Neural progenitor cell (in vitro differentiated cells): ENCODE measurements around the gene CEP164. TPM values are rescaled to one million over a fixed set of nuclear protein-coding genes. Genes with fewer than 3 reads are reported as not detected.

Experiments
- DNase-seq: peaks from one replicate; pipeline ENCODE4 v3.0.0-alpha.2; 2016; ENCODE audit warnings: low spot score
- H2AFZ ChIP-seq: fragments of 200-600 bp; sonication (generic); replicated peaks from 2 replicates; pipeline ENCODE4 v1.6.1; 2016; ENCODE audit warnings: antibody characterized with exemption
- H3F3A ChIP-seq: fragments of 200-600 bp; sonication (generic); 2 replicates; pipeline ENCODE4 v1.6.1; 2016; ENCODE audit warnings: antibody characterized with exemption, low read depth
- H3K27ac ChIP-seq: fragments of 200-600 bp; sonication (generic); 2 replicates; pipeline ENCODE4 v1.5.1; 2016; ENCODE audit warnings: mild to moderate bottlenecking
- H3K27me3 ChIP-seq: fragments of 200-600 bp; sonication (generic); 2 replicates; pipeline ENCODE4 v1.6.1; 2016; ENCODE audit warnings: mild to moderate bottlenecking, moderate library complexity
- H3K36me3 ChIP-seq: fragments of 200-600 bp; sonication (generic); 2 replicates; pipeline ENCODE4 v1.5.1; 2016
- H3K4me1 ChIP-seq: fragments of 200-600 bp; sonication (generic); 2 replicates; pipeline ENCODE4 v1.6.1; 2016; ENCODE audit warnings: mixed run types
- H3K4me2 ChIP-seq: fragments of 200-600 bp; sonication (generic); 2 replicates; pipeline ENCODE4 v1.6.1; 2016
- H3K4me3 ChIP-seq: fragments of 200-600 bp; sonication (generic); 2 replicates; pipeline ENCODE4 v1.5.1; 2016
- H3K79me2 ChIP-seq: fragments of 200-600 bp; sonication (generic); 2 replicates; pipeline ENCODE4 v1.6.1; 2016; ENCODE audit warnings: low read depth
- H3K9ac ChIP-seq: fragments of 200-600 bp; sonication (generic); 2 replicates; pipeline ENCODE4 v1.6.1; 2016
- H3K9me3 ChIP-seq: fragments of 200-600 bp; sonication (generic); 2 replicates; pipeline ENCODE4 v1.5.1; 2016; ENCODE audit warnings: low read depth
- H4K20me1 ChIP-seq: fragments of 200-600 bp; sonication (generic); 2 replicates; pipeline ENCODE4 v1.6.1; 2016; ENCODE audit warnings: low read depth
- H3K27ac Mint-ChIP-seq: 3 replicates; pipeline ENCODE4 v1.8.0; 2021; ENCODE audit warnings: mixed read lengths
- H3K27me3 Mint-ChIP-seq: 2 replicates; pipeline ENCODE4 v1.8.0; 2022; ENCODE audit warnings: low read depth, mild to moderate bottlenecking, inconsistent platforms, moderate library complexity, mixed read lengths; ENCODE audit not compliant: insufficient read depth
- H3K36me3 Mint-ChIP-seq: 3 replicates; pipeline ENCODE4 v1.8.0; 2021; ENCODE audit warnings: mixed read lengths
- H3K4me1 Mint-ChIP-seq: 3 replicates; pipeline ENCODE4 v1.8.0; 2021; ENCODE audit warnings: mixed read lengths
- H3K4me3 Mint-ChIP-seq: 3 replicates; pipeline ENCODE4 v1.8.0; 2021; ENCODE audit warnings: mild to moderate bottlenecking, moderate library complexity, mixed read lengths
- H3K9me3 Mint-ChIP-seq: 3 replicates; pipeline ENCODE4 v1.8.0; 2020; ENCODE audit warnings: mixed read lengths
- EZH2 ChIP-seq: fragments of 200-600 bp; sonication (generic); IDR thresholded peaks from 2 replicates; pipeline ENCODE4 v1.6.1; 2017; ENCODE audit warnings: antibody characterized with exemption, mild to moderate bottlenecking, moderate library complexity
- EZH2phosphoT487 ChIP-seq: fragments of 200-600 bp; sonication (generic); IDR thresholded peaks from 2 replicates; pipeline ENCODE4 v1.6.1; 2017; ENCODE audit warnings: antibody characterized with exemption
- total RNA-seq: library from RNA; depleted of rRNA; stranded (reverse); fragments of >200 nt; gene quantifications from 2 replicates; pipeline ENCODE4 v1.2.3, GENCODE V29; 2015; ENCODE audit warnings: low replicate concordance
- TF ChIP-seq, protein P1 (sequence below): fragments of 200-600 bp; sonication (generic); IDR thresholded peaks from 2 replicates; pipeline ENCODE4 v1.5.1; 2017; ENCODE audit warnings: antibody characterized with exemption, mild to moderate bottlenecking

Gene CEP164
- total RNA-seq, 1 donor from 2014 or later: 24.2 TPM

DNA sequence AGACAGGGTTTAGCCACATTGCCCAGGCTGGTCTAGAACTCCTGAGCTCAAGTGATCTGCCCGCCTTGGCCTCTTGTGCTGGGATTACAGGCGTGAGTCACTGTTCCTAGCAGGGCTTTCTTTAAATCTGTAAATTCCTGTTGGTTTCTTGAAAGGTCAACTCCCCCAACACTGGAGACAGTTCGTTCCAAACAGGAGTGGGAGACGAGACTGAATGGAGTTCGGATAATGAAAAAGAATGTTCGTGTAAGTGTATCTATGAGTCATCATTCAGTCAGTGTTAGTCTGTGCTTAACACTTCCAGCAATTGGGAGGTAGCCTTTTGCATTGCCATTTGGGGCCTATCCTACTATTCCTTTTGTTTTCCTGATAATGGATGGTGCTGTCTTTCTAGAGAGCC lies 46.5 kb upstream of the CEP164 start:
- Mint-ChIP-seq H3K4me1 (peaks cover 8% of the 10 kb centered on the region), H3K27ac (no peak overlapping the region), H3K36me3 (peaks cover 24% of the 10 kb centered on the region), H3K9me3 (no peaks in the 10 kb centered on the region), H3K27me3 (no peaks in the 10 kb centered on the region), H3K4me3 (no peak overlapping the region)
- H3K4me2 ChIP-seq: no peak overlapping the region
- no peaks in the 10 kb centered on the region for H3K79me2 ChIP-seq
- no peak overlapping the region for H3K9ac ChIP-seq
- H3K4me3 ChIP-seq: no peak overlapping the region
- H3K36me3 ChIP-seq: no peaks in the 10 kb centered on the region
- no peak overlapping the region for H2AFZ ChIP-seq
- H3K9me3 ChIP-seq: no peaks in the 10 kb centered on the region
- no peak overlapping the region for H3K27ac ChIP-seq
- no peaks in the 10 kb centered on the region for H4K20me1 ChIP-seq
- no peaks in the 10 kb centered on the region for H3K27me3 ChIP-seq
- H3K4me1 ChIP-seq: peaks cover 3% of the 10 kb centered on the region
- TF ChIP-seq EZH2phosphoT487 (no peak), EZH2 (no peak)
- TF ChIP-seq, protein P1, sequence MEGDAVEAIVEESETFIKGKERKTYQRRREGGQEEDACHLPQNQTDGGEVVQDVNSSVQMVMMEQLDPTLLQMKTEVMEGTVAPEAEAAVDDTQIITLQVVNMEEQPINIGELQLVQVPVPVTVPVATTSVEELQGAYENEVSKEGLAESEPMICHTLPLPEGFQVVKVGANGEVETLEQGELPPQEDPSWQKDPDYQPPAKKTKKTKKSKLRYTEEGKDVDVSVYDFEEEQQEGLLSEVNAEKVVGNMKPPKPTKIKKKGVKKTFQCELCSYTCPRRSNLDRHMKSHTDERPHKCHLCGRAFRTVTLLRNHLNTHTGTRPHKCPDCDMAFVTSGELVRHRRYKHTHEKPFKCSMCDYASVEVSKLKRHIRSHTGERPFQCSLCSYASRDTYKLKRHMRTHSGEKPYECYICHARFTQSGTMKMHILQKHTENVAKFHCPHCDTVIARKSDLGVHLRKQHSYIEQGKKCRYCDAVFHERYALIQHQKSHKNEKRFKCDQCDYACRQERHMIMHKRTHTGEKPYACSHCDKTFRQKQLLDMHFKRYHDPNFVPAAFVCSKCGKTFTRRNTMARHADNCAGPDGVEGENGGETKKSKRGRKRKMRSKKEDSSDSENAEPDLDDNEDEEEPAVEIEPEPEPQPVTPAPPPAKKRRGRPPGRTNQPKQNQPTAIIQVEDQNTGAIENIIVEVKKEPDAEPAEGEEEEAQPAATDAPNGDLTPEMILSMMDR: no peak
- no peaks in the 10 kb centered on the region for H3F3A ChIP-seq
- DNase-seq: no peak

DNA sequence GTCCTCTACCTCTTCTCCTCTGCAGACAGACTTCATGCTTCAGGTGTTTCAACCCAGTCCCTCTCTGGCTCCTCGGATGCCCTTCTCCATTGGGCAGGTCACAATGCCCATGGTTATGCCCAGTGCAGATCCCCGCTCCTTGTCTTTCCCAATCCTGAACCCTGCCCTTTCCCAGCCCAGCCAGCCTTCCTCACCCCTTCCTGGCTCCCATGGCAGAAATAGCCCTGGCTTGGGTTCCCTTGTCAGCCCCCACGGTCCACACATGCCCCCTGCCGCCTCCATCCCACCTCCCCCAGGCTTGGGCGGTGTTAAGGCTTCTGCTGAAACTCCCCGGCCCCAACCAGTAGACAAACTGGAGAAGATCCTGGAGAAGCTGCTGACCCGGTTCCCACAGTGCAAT lies 45.8 kb upstream of the CEP164 start:
- peaks cover 24% of the 10 kb centered on the region for H3K36me3 Mint-ChIP-seq
- H3K4me1 ChIP-seq: peaks cover 3% of the 10 kb centered on the region
- H3K27me3 Mint-ChIP-seq: no peaks in the 10 kb centered on the region
- H3K36me3 ChIP-seq: no peaks in the 10 kb centered on the region
- H3K9me3 ChIP-seq: no peaks in the 10 kb centered on the region
- no peaks in the 10 kb centered on the region for H3K79me2 ChIP-seq
- no peaks in the 10 kb centered on the region for H3F3A ChIP-seq
- H3K27me3 ChIP-seq: no peaks in the 10 kb centered on the region
- no peak overlapping the region for H3K4me3 Mint-ChIP-seq
- no peak overlapping the region for H3K27ac Mint-ChIP-seq
- H2AFZ ChIP-seq: no peak overlapping the region
- H3K4me3 ChIP-seq: no peak overlapping the region
- no peak overlapping the region for H3K4me2 ChIP-seq
- H4K20me1 ChIP-seq: no peaks in the 10 kb centered on the region
- TF ChIP-seq EZH2phosphoT487: no peak
- no peak for TF ChIP-seq EZH2
- TF ChIP-seq, protein P1: no peak
- H3K4me1 Mint-ChIP-seq: peaks cover 8% of the 10 kb centered on the region
- no peak for DNase-seq
- no peak overlapping the region for H3K9ac ChIP-seq
- H3K27ac ChIP-seq: no peak overlapping the region
- no peaks in the 10 kb centered on the region for H3K9me3 Mint-ChIP-seq

DNA sequence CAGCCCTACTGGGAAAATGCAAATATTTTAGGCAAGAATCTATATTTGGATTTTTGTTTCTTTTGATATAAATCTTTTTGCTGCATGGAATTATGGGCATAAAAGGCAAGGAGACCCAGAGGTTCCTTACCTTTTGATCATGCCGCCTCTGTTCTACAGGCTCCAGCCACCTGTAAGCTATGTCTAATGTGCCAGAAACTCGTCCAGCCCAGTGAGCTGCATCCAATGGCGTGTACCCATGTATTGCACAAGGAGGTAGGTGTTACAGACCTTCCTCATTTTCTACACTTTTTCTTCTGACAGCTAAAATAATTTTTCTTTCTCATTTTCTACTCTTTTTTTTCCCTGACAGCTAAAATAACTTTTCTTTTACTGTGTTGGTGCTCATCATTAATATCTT lies 44.7 kb upstream of the CEP164 start:
- Histone ChIP-seq H3K27me3 (no peaks in the 10 kb centered on the region), H3K9me3 (no peaks in the 10 kb centered on the region), H3K79me2 (no peaks in the 10 kb centered on the region), H3K36me3 (no peaks in the 10 kb centered on the region), H2AFZ (no peak overlapping the region), H3K27ac (no peak overlapping the region), H3K4me2 (no peak overlapping the region), H3K4me3 (no peak overlapping the region), H3F3A (no peaks in the 10 kb centered on the region), H4K20me1 (no peaks in the 10 kb centered on the region), H3K4me1 (peaks cover 3% of the 10 kb centered on the region), H3K9ac (no peak overlapping the region)
- no peak overlapping the region for H3K27ac Mint-ChIP-seq
- H3K4me3 Mint-ChIP-seq: no peak overlapping the region
- H3K9me3 Mint-ChIP-seq: no peaks in the 10 kb centered on the region
- H3K4me1 Mint-ChIP-seq: peaks cover 8% of the 10 kb centered on the region
- no peaks in the 10 kb centered on the region for H3K27me3 Mint-ChIP-seq
- peaks cover 24% of the 10 kb centered on the region for H3K36me3 Mint-ChIP-seq
- no peak for DNase-seq
- TF ChIP-seq EZH2phosphoT487 (no peak), EZH2 (no peak)
- TF ChIP-seq, protein P1: no peak
